Testis (tissue), 3 donors: ENCODE results near the gene TSEN54. TPM values are rescaled to one million over a fixed set of nuclear protein-coding genes. Genes with fewer than 3 reads are reported as not detected.

Experiments
- DNase-seq: peaks from one replicate; pipeline ENCODE4 v3.0.0-alpha.2; 2019
- H3K27ac ChIP-seq, 2 donors: fragments of 200-600 bp; sonication (generic); one replicate each; pipeline ENCODE4 v1.5.1; 2019
- H3K27me3 ChIP-seq: fragments of 200-600 bp; sonication (generic); one replicate; pipeline ENCODE4 v1.5.1; 2019
- H3K36me3 ChIP-seq: fragments of 200-600 bp; sonication (generic); one replicate; pipeline ENCODE4 v1.5.1; 2017; ENCODE audit warnings: low read depth; ENCODE audit errors: missing control alignments
- H3K4me1 ChIP-seq: fragments of 200-600 bp; sonication (generic); one replicate; pipeline ENCODE4 v1.5.1; 2019
- H3K4me3 ChIP-seq, 2 donors: fragments of 200-600 bp; sonication (generic); one replicate each; pipeline ENCODE4 v1.5.1; 2017 to 2019
- H3K9me3 ChIP-seq: fragments of 200-600 bp; sonication (generic); one replicate; pipeline ENCODE4 v1.5.1; 2017
- CTCF ChIP-seq, 3 experiments: fragments of 450-650 bp in 2 of 3; fragments of 200-600 bp in 1 of 3; sonication (generic) in 1 of 3; IDR thresholded peaks; one replicate each; pipeline ENCODE4 v1.5.1; 2016 to 2019; ENCODE audit warnings: antibody characterized with exemption in 3 of 3, mild to moderate bottlenecking in 2 of 3, moderate library complexity in 1 of 3
- POLR2A ChIP-seq: fragments of 450-650 bp; IDR thresholded peaks from one replicate; pipeline ENCODE4 v1.6.1; 2017; ENCODE audit warnings: antibody characterized with exemption, mild to moderate bottlenecking, moderate library complexity
- WGBS, 2 donors: methylation state at CpG; one replicate each; pipeline ENCODE4 v1.1.5; 2018; 5-methylcytosine and 5-hydroxymethylcytosine counted together
- intact Hi-C: fragments of 100-400 bp; cut with DNase I; formaldehyde crosslinking; loops from one replicate; pipeline ENCODE4 v1.15.1; 2023; ENCODE audit warnings: low total_unique reads
- polyA plus RNA-seq: library from polyadenylated mRNA; stranded (reverse); fragments of 350-450 nt; fragmentation: Illumina TruSeq; extraction: RNeasy Lipid Tissue Mini Kit (QIAGEN cat#74804); gene quantifications from one replicate; pipeline ENCODE4 v1.2.3, GENCODE V29; 2014; ENCODE audit warnings: low read depth, low replicate concordance; ENCODE audit not compliant: insufficient read depth
- total RNA-seq, 2 donors: library from RNA; depleted of rRNA; stranded (reverse); fragments of >200 nt; gene quantifications; one replicate each; pipeline ENCODE4 v1.2.3, GENCODE V29; 2016

The TSEN54 gene
- total and polyA plus RNA-seq, 3 donors from 2014 or later, result 28.3 to 46.6 (median 45.7) TPM

- H3K4me1 ChIP-seq, result no peaks in the 10 kb centered on the region
- DNase-seq, result no peak
- intact Hi-C loops, result no loop called here
- no peaks in the 10 kb centered on the region for H3K27me3 ChIP-seq
- no peaks in the 10 kb centered on the region for H3K36me3 ChIP-seq
- no peaks in the 10 kb centered on the region for H3K9me3 ChIP-seq
- 93 to 98% methylated on average over 7 to 8 of the region's 8 CpGs for WGBS, 2 donors
- TF ChIP-seq POLR2A (no peak), CTCF (IDR thresholded peaks at IDR 0.05) (no peak)
- no peak overlapping the region for H3K4me3 ChIP-seq
- no peak overlapping the region for H3K27ac ChIP-seq
Measured at GRCh38 chr17:75542229-75542628, 25.9 kb downstream of the TSEN54 start.

- no peak for TF ChIP-seq POLR2A
- TF ChIP-seq CTCF (IDR thresholded peaks at IDR 0.05), result no peak
- Histone ChIP-seq H3K27ac (no peak overlapping the region), H3K4me1 (no peaks in the 10 kb centered on the region), H3K4me3 (no peak overlapping the region), H3K27me3 (no peaks in the 10 kb centered on the region), H3K9me3 (no peaks in the 10 kb centered on the region), H3K36me3 (no peaks in the 10 kb centered on the region)
- intact Hi-C loops, result no loop called here
- DNase-seq, result no peak
- WGBS, 2 donors, result 85 to 89% methylated on average over 8 to 14 of the region's 15 CpGs
Measured at GRCh38 chr17:75542728-75543336, 26.5 kb downstream of the TSEN54 start.

- H3K4me3 ChIP-seq, result no peak overlapping the region
- no peak overlapping the region for H3K27ac ChIP-seq
- H3K36me3 ChIP-seq, result no peaks in the 10 kb centered on the region
- no peaks in the 10 kb centered on the region for H3K27me3 ChIP-seq
- no peaks in the 10 kb centered on the region for H3K4me1 ChIP-seq
- H3K9me3 ChIP-seq, result no peaks in the 10 kb centered on the region
- no peak for TF ChIP-seq CTCF (IDR thresholded peaks at IDR 0.05)
- TF ChIP-seq POLR2A, result no peak
- intact Hi-C loops, result no loop called here
- DNase-seq, result no peak
- WGBS, 2 donors, result 88 to 92% methylated on average over 8 of the region's 8 CpGs
Measured at GRCh38 chr17:75544250-75544649, 27.9 kb downstream of the TSEN54 start.

- H3K27me3 ChIP-seq, result no peaks in the 10 kb centered on the region
- no peak overlapping the region for H3K27ac ChIP-seq
- TF ChIP-seq POLR2A, result no peak
- TF ChIP-seq CTCF (IDR thresholded peaks at IDR 0.05), result no peak
- no peaks in the 10 kb centered on the region for H3K4me1 ChIP-seq
- no peak for DNase-seq
- H3K36me3 ChIP-seq, result no peaks in the 10 kb centered on the region
- 70 to 72% methylated on average over 13 of the region's 13 CpGs for WGBS, 2 donors
- no peak overlapping the region for H3K4me3 ChIP-seq
- intact Hi-C loops, result no loop called here
- H3K9me3 ChIP-seq, result no peaks in the 10 kb centered on the region
Measured at GRCh38 chr17:75546181-75546580, 29.9 kb downstream of the TSEN54 start.

- no peak for DNase-seq
- no peaks in the 10 kb centered on the region for H3K36me3 ChIP-seq
- TF ChIP-seq POLR2A, result no peak
- TF ChIP-seq CTCF (IDR thresholded peaks at IDR 0.05), result no peak
- 92 to 93% methylated on average over 3 to 9 of the region's 9 CpGs for WGBS, 2 donors
- H3K4me3 ChIP-seq, result no peak overlapping the region
- H3K27ac ChIP-seq, result no peak overlapping the region
- intact Hi-C loops, result no loop called here
- no peaks in the 10 kb centered on the region for H3K4me1 ChIP-seq
- H3K9me3 ChIP-seq, result no peaks in the 10 kb centered on the region
- H3K27me3 ChIP-seq, result no peaks in the 10 kb centered on the region
Measured at GRCh38 chr17:75547091-75547490, 30.8 kb downstream of the TSEN54 start.
